ENCODE results near the gene ADRA2C. TPM values are rescaled to one million over a fixed set of nuclear protein-coding genes. Genes with fewer than 3 reads are reported as not detected.

Gene ADRA2C
- total RNA-seq, 1 experiment from 2014 or later: 8.6 TPM

DNA sequence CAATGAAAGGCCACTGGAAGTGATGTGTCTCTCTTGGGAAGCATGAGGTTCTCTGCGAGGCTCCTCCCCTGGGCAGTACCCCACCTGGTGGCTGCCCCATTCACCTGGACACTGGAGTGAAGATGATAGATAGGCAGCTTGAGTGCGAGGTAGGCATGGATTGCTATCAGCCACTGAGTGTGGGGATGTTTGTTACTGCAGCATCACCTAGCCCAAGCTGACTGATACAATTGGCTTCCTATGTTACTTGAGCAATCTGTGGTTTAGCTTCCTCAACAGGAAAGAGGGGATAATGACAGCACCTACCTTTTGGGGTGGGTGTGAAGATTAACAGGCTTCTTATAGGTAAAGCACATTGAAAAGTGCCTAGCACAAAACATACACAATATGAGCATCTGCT is 30.8 kb downstream of the ADRA2C start:
- H3K4me2 ChIP-seq (ENCODE audit: insufficient read depth, insufficient read length, low read length): no peak overlapping the region
- Mint-ChIP-seq H3K9me3 (peaks cover 23 to 28% of the 10 kb centered on the region in 2 experiments), H3K27me3 (ENCODE audit: low read depth) (peaks cover 22% of the 10 kb centered on the region), H3K4me1 (peaks cover 18 to 24% of the 10 kb centered on the region in 2 experiments), H3K36me3 (ENCODE audit: insufficient read depth in 1 of 3, low read depth in 3 of 3) (peaks cover 0 to 10% (median 5%) of the 10 kb centered on the region in 3 experiments; a peak in 3 of 7 replicates), H3K4me3 (no peak overlapping the region), H3K27ac (no peak overlapping the region)
- H3K27me3 ChIP-seq (ENCODE audit: insufficient read depth, low read length): no peaks in the 10 kb centered on the region
- DNase-seq: no peak
- no peak overlapping the region for H2BK5ac ChIP-seq (ENCODE audit: insufficient read length, low read length)
- no peak overlapping the region for H2AK5ac ChIP-seq (ENCODE audit: insufficient read length, low read length)
- H2BK15ac ChIP-seq (ENCODE audit: low read depth, low read length): no peak overlapping the region
- no peak overlapping the region for H4K91ac ChIP-seq (ENCODE audit: insufficient read length, low read depth, low read length)
- H3K79me1 ChIP-seq (ENCODE audit: insufficient read depth, low read depth, low read length, poor library complexity, severe bottlenecking): no peaks in the 10 kb centered on the region
- no peaks in the 10 kb centered on the region; the same call in 1 of the 2 replicates for H3K4me1 ChIP-seq (ENCODE audit: insufficient read depth, low read length)
- H4K8ac ChIP-seq (replicated peaks; ENCODE audit: insufficient read length, low read depth, low read length): no peak overlapping the region
- no peak overlapping the region for H3K56ac ChIP-seq (ENCODE audit: insufficient read length, low read depth, low read length)
- no peak overlapping the region for H3K4ac ChIP-seq (ENCODE audit: low read depth, low read length)
- H3K18ac ChIP-seq (ENCODE audit: insufficient read length, low read depth, low read length): no peak overlapping the region
- WGBS (ENCODE audit: extremely low coverage, insufficient read length, low lambda C conversion rate): no CpG with 5 or more reads among the region's 2 CpGs
- TF ChIP-seq, protein P1, sequence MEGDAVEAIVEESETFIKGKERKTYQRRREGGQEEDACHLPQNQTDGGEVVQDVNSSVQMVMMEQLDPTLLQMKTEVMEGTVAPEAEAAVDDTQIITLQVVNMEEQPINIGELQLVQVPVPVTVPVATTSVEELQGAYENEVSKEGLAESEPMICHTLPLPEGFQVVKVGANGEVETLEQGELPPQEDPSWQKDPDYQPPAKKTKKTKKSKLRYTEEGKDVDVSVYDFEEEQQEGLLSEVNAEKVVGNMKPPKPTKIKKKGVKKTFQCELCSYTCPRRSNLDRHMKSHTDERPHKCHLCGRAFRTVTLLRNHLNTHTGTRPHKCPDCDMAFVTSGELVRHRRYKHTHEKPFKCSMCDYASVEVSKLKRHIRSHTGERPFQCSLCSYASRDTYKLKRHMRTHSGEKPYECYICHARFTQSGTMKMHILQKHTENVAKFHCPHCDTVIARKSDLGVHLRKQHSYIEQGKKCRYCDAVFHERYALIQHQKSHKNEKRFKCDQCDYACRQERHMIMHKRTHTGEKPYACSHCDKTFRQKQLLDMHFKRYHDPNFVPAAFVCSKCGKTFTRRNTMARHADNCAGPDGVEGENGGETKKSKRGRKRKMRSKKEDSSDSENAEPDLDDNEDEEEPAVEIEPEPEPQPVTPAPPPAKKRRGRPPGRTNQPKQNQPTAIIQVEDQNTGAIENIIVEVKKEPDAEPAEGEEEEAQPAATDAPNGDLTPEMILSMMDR (conservative IDR thresholded peaks at IDR 0.05): no peak
- no peaks in the 10 kb centered on the region for H3K79me2 ChIP-seq (ENCODE audit: insufficient read depth, low read length)
- no peak overlapping the region for H2BK120ac ChIP-seq (ENCODE audit: low read depth, low read length, poor library complexity, severe bottlenecking)
- no peak overlapping the region for H3K27ac ChIP-seq (ENCODE audit: insufficient read length, low read depth, low read length)
- H3K23me2 ChIP-seq (ENCODE audit: insufficient read length, low read depth, low read length, poor library complexity, severe bottlenecking): no peaks in the 10 kb centered on the region
- no peak overlapping the region for H3K23ac ChIP-seq (ENCODE audit: insufficient read length, low read depth, low read length)
- H3K14ac ChIP-seq (ENCODE audit: insufficient read depth, low read length): no peak overlapping the region
- no peak overlapping the region for H2BK12ac ChIP-seq (ENCODE audit: insufficient read length, low read depth, low read length)
- no peak overlapping the region for H2BK20ac ChIP-seq (ENCODE audit: low read depth, low read length, poor library complexity, severe bottlenecking)
- no peak overlapping the region for H3T11ph ChIP-seq (ENCODE audit: low read length)
- H4K20me1 ChIP-seq (ENCODE audit: control insufficient read depth, insufficient read depth, insufficient read length): no peaks in the 10 kb centered on the region
- H3K9ac ChIP-seq (ENCODE audit: extremely low read depth, insufficient read length, low read length): no peak overlapping the region
- no peak overlapping the region for H4K5ac ChIP-seq (ENCODE audit: insufficient read length, low read depth, low read length)
- no peak overlapping the region for H2AFZ ChIP-seq (ENCODE audit: low read length)
- no peaks in the 10 kb centered on the region for H3K9me3 ChIP-seq (ENCODE audit: control insufficient read depth, low read depth, low read length)

Data from H9 (cell line).